GM19468 (cell line): ENCODE results near the gene GALNT2.

Source experiments
- ATAC-seq: cut with Tn5 transposase; IDR thresholded peaks from one replicate; pipeline ENCODE4 v1.9.1; 2021; ENCODE audit warnings: mild to moderate bottlenecking, moderate library complexity, moderate number of reproducible peaks; ENCODE audit not compliant: unreplicated experiment; ENCODE audit errors: extremely low read depth

The GALNT2 gene

GRCh38 chr1:230174041-230174440 lies 107.0 kb downstream of the GALNT2 start:
- no peak for ATAC-seq

GRCh38 chr1:230174471-230175162 lies 107.6 kb downstream of the GALNT2 start:
- no peak for ATAC-seq

DNA sequence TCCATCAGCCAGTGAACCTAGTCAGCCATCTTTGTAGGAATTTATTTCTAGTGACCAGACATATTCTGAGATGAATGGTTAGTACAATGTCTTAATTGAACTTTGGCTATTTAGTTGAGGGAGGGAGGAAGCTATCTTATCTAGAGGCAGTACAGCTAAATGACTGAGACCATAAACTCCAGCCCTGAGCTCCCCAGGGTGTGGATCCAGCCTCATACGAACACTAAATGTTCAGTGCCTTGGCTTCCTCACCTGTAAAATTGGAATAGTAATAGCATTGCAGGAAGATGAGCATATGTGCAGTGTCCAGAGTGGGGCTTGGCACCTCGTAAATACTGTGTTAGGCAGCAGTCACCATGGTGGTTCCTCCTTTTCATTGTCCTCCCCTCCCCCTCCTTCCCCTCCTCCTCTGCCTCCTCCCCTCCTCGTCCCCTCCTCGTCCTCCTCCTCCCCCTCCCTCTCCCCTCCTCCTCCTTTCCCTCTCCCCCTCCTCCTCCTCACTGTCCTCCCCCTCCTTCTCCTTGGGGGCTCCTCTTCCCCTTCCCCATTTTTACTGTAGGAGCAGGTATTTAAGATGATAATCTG lies 108.2 kb downstream of the GALNT2 start:
- ATAC-seq, result no peak

GRCh38 chr1:230175839-230176238 lies 108.8 kb downstream of the GALNT2 start:
- no peak for ATAC-seq

DNA sequence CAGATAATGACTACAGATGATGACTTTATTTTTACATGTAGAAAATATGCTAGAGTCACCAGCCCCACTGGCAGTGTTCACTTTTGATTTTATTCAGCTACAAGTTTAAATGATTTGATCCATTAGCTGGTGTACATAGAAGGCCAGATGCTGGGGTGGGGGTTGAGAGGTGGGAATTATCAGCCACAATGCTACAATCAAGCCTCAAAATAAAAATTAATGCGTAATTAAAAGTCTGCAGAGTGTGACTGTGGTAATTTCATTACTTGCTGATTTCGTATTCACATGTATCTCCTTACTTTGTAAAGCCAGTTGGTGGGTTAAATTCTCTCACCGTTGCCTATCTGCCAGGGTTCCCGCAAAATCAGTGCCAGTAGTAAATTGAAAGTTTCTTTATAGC lies 109.3 kb downstream of the GALNT2 start:
- ATAC-seq, result no peak

DNA sequence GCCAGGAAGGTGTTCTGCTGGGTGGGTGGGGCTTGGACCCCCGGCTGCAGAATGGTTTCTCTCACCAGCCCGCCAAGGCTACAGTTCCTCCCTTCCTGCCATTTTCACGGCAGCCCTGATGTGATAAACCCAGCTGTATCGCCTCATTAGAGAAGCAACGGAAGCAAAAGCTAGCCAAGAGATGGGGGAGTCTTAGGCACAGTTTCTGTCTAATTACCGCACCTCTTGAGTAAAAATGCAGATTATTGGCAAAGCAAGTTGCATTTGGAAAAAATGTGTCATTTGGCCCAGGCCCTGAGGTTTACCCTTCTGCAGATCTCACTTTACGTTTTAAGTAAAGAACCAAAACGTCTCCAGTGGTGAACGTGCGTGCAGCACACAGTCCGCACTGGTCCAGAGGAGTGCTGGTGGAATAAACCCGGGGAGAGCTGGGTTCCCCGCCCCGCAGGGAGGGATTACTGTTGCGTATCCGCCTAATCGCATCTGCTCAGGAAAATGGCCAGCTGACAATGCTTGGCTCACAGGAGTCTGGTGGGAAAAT lies 109.9 kb downstream of the GALNT2 start:
- ATAC-seq, result no peak

- ATAC-seq, result no peak
Measured at GRCh38 chr1:230179249-230179648, 112.2 kb downstream of the GALNT2 start.

DNA sequence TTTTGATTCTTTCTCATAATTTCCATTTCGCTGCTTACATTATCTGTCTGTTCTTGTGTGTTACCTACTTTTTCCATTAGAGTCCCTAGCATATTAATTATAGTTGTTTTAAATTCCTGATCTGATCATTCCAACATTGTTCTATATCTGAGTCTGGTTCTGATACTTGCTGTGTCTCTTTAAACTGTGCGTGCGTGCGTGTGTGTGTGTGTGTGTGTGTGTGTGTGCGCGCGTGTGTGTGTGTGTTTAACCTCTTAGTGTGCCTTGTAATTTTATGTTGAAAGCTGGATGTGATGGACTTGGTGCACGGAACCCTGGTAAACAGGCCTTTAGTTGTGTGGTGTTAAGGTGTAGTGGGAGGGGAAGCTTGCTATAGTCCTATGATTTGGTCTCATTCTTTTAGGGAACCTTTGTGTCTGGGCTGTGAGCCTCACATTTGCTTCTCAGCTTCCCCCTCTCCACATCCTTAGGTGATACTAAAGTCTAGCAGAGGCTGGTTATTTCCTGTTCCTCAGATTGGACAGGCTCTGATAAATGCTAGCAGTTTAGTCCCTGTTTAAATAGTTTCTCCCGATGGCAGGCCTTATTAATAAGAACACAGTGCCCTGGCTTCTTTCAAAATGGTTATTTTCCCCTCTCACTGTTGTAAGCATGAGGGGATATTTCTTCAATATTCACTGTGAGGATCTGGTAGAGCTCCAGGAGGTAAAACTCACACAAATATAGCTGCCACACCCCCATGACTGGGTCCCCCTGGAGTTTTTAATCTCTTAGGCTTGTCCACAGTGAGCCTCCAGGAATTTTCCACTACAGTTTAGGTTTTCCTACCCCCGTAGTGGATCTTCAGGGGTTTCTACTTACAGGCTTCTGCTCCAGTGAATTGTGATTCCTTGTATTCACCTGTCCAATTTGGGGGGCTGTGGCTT lies 118.3 kb downstream of the GALNT2 start:
- no peak for ATAC-seq

- no peak for ATAC-seq
Measured at GRCh38 chr1:230186003-230186863, 119.2 kb downstream of the GALNT2 start.

- ATAC-seq, result no peak
Measured at GRCh38 chr1:230186874-230187273, 119.8 kb downstream of the GALNT2 start.

DNA sequence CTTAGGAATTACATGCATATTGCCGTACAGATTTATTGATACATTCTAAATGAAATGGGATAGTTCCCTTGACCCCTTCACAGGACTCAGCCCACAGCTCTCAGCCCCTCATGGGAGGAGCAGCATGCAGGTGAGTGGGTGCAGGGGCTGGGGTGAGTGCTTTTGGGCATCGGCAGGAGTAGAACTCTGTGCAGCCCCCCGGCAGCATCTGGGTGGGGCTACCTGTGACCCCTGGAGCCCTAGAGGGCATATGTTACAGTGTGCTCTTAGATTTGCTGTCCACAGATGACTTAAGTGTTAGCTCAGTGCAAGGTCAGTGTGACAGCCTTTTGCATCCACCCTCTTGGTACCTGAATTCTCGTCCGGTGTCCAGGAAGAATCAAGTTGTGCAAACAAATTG lies 120.3 kb downstream of the GALNT2 start:
- no peak for ATAC-seq

GRCh38 chr1:230188826-230189225 lies 121.8 kb downstream of the GALNT2 start:
- ATAC-seq, result no peak

DNA sequence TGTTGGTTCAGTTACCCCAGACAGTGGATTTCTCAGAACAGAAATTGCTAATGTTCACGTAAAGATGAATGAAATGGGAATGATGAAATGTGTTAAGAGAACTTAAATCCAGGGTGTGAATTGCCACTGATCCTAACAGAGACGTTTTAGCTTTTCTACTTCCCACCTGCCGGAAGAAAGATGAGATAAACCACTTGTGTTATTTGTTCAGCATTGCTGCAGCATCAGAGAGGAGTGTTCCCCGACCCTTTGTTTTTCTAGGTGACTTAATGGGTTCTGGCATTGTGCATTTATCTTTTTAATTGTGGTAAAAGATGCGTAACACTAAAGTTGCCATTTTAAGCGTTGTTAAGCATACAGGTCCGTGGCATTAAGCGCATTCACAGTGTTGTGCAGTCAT lies 122.3 kb downstream of the GALNT2 start:
- ATAC-seq, result no peak

DNA sequence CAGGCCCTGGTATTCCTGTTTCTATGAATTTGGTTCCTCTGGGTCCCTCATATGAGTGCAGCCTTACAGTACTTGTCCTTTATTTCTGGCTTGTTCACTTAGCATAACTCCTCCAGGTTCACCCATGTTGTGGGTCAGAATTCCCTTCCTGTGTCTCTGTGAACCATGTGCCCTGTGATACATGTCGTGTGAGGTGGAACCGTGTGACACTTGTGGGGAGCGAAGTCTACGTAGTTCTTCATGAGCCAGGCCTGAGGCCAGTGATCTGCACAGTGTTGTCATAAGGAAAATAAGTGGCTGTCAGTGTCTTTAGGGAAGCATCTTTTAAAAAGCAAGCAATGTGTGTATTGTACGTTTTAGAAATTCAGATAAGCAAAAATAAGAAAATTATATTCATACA lies 122.8 kb downstream of the GALNT2 start:
- ATAC-seq, result no peak

- ATAC-seq, result no peak
Measured at GRCh38 chr1:230191079-230191804, 124.2 kb downstream of the GALNT2 start.

- ATAC-seq, result no peak
Measured at GRCh38 chr1:230191855-230192254, 124.8 kb downstream of the GALNT2 start.

GRCh38 chr1:230194525-230194924 lies 127.5 kb downstream of the GALNT2 start:
- ATAC-seq, result no peak

DNA sequence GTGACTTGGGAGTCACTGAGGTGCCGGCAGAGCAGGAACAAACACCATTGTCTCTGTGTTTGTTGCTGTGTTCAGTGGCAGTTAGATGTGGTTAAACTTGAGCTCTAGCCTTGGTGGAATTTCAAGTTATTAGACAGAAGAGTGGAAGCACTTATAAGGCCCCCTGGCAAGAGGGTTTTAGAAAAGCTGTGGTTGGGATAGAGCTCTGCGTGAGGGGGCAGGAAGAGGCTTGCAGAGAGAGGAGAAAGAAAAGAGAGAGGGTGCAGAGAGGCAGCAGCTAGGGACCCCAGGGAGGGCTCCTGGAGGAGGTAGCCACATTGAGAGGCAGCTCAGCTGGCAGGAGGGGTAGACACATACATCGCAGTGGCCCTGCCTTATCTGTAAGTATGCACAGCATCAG lies 128.2 kb downstream of the GALNT2 start:
- ATAC-seq, result no peak

GRCh38 chr1:230196077-230196476 lies 129.0 kb downstream of the GALNT2 start:
- no peak for ATAC-seq
